NCI-H82 treated with DMSO at 0.1 percent for 48 hours (cell line): Measurements from ENCODE around the gene FGD4.

ENCODE experiments used
- DNase-seq: peaks from one replicate; lab custom pipeline; 2025; ENCODE audit not compliant: unreplicated experiment; lab: John Stamatoyannopoulos, UW

Gene FGD4

GRCh38 chr12:32402946-32403345 lies 3.6 kb downstream of the FGD4 start:
- no peak for DNase-seq

DNA sequence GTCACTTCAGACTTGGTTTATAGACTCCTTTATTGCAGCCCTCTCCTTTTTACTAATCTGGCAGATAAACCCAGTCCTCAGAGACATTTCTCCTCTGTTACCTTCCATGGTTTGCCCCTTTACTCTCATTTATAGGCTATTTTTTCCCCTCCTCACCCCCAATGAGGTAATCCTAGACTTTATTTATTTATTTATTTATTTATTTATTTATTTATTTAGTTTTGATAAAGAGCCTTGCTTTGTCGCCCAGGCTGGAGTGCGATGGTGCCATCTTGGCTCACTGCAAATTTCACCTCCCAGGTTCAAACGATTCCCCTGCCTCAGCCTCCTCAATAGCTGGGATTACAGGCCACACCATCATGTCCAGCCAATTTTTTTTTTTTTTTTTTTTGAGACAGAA lies 8.4 kb downstream of the FGD4 start:
- DNase-seq: no peak

- no peak for DNase-seq
Measured at GRCh38 chr12:32413412-32413811, 14.1 kb downstream of the FGD4 start.

DNA sequence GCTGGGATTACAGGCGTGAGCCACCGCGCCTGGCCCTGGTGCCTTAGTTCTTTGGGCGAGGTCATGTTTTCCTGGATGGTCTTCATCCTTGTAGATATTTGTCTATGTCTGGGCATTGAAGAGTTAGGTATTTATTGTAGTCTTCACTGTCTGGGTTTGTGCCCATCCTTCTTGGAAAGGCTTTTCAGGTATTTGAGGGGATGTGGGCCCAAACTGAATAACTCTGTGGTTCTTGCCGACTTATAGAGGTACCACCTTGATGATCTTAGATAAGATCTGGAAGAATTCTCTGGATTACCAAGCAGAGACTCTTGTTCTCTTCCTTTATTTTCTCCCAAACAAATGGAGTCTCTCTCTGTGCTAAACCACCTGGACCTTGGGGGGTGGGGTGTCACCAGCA lies 18.9 kb downstream of the FGD4 start:
- DNase-seq: no peak

GRCh38 chr12:32418903-32419519 lies 19.7 kb downstream of the FGD4 start:
- no peak for DNase-seq

- no peak for DNase-seq
Measured at GRCh38 chr12:32419520-32419960, 20.2 kb downstream of the FGD4 start.

- DNase-seq: no peak
Measured at GRCh38 chr12:32420356-32420755, 21.0 kb downstream of the FGD4 start.

- no peak for DNase-seq
Measured at GRCh38 chr12:32423559-32423958, 24.2 kb downstream of the FGD4 start.

DNA sequence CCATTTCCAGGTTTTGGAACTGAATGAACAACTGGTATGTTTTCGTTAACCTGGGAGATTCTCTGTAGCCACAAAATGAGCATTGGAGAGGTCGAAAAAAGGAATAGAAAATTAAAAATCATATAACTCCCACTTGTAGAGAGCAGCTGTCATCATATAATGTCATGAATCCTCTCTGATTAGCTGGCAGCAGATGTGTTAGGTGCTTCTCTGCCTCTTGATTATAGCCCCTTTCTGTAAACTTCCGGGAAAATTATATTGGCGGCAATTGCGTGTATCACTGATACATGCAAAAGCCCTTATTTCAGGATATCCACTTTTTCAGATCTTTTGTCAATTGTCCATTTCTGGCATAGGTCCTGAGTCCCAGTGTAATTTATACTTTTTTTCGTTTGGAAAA lies 31.7 kb downstream of the FGD4 start:
- DNase-seq: no peak

GRCh38 chr12:32435921-32436705 lies 36.8 kb downstream of the FGD4 start:
- DNase-seq: no peak

DNA sequence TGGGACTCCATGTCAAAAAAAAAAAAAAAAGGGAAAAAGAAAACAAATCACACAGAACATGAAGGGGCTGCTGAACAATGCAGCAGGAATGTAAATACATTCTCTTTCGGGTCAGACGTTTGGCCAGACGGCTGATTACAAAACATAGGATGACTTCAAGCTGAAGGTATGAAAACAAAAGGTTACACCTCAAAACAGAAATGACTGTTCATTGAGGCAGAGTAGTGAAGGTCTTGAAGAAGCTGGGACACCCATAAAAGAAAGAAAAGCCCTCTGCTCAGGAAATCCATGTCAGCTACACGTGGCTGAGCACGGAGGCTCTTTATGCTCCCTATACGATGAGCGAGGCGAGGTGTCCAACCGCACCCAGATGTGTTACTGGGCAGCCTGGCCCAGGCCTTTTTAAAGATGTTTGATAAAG lies 37.7 kb downstream of the FGD4 start:
- DNase-seq: no peak

DNA sequence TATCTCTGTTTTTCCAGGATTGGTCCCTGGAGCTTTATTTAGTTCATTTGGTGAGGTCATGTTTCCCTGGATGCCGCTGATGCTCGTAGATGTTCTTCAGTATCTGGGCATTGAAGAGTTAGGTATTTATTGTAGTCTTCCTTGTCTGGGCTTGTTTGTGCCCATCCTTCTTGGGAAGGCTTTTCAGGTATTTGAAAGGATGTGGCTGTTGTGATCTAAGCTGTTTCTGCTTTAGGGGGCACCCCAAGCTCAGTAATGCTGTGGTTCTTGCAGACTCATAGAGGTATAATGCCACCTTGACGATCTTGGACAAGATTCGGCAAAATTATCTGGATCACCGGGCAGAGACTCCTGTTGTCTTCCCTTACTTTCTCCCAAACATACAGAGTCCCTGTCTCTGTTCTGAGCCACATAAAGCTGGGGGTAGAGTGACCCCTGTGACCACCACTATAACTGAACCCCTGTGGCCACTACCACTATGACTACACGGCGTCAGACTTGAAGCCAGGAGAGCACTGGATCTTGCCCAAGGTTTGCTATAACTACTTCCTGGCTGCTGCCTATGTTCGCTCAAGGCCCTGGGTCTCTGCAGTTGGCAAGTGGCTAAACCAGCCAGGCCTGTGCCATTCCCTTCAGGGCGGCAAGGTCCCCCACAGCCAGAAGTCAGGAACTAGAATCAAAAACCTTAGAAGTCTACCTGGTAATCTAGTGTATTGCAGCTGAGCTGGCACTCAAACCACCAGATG lies 40.9 kb downstream of the FGD4 start:
- no peak for DNase-seq

GRCh38 chr12:32443491-32443890 lies 44.1 kb downstream of the FGD4 start:
- no peak for DNase-seq

DNA sequence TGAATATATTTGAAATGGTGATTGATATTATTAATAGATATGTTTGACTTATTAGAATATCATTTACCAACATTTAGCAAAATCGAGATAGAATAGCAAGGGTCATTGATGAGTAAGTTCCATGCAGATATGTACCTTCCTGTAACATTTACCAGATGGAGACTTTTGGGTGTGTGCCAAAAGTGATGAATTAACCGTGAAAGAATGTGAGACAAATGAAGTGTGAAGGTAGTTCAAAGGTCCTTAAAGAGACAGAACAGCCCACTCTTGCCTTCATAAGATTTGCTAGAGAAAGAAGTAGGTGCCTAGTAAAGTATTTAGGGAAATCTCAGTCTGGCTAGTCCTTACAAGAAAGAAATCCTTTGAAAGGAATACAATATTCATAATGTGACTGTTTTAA lies 45.5 kb downstream of the FGD4 start:
- DNase-seq: no peak

- DNase-seq: no peak
Measured at GRCh38 chr12:32445356-32445755, 46.0 kb downstream of the FGD4 start.

DNA sequence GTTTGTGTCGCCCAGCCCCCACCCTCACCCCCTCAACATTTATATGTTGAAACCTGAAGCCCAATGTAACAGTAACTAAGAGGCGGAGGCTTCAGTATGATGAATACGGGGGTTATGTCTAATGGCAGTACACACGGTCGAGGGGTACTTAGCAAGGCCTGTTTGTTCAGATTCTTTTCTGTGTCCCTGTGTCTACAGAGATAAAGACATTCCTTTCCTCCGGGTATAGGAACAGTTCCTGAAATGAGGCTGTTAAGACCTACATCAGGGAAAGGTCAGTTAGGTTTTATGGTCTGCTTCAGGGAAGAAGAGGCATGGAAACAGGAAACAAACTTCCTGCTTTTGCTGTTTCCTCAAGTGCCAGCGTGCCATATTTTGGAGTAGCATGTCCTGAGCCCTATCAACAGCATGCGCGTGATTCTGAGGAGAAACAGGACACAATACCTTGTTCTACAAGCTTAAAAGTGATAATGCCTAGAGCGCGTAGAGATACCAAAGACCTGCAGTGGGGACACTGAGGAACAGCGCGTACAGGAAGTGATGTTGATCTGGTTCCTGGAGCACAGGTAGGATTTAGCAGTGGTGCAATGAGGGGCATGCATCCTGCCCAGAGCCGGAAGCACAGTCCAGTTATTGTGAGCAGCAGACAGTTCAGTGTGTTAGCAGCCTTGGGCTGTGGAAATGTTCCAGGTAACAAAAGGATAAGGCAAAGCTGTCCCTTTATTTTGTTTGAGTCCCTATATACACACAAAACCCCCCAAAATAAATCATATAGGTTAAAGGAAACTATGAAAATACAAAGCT lies 47.2 kb downstream of the FGD4 start:
- DNase-seq: no peak

DNA sequence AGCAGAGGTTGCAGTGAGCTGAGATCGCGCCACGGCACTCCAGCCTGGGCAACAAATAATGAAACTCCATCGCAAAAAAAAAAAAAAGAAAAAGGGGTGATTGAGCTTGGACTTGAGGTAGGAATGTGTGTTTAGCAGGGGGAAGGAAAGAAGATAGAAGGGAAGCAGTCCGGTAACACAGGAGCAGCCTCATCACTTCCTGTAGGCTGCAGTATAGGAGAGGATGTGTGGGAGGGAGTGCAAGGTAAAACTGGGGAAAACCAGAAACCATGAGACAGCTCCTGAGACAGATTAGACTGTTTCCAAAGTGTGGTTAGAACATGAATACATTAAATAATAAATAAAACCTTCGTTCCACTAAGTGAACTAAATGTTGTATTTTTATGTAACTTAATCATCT lies 49.2 kb downstream of the FGD4 start:
- DNase-seq: no peak

GRCh38 chr12:32450363-32450762 lies 51.0 kb downstream of the FGD4 start:
- DNase-seq: no peak

- no peak for DNase-seq
Measured at GRCh38 chr12:32450768-32451167, 51.4 kb downstream of the FGD4 start.

DNA sequence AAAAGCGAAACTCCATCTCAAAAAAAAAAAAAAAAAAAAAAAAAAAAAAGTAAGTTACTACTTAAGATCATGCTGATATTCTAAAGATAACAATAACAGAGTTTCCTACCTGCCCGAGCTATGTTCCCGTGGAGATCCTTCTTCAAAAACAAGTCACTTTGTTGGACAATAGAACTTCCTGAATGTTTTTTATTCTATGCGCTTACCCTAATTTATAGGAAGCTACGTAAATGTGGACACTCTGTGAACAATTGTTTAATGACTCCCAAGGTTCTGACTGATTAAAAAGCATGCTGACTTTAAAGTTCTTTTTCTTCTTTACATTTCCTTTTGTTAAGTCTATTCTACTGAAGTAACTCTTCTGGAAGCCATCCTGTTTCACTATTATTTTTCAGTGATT lies 52.5 kb downstream of the FGD4 start:
- no peak for DNase-seq

DNA sequence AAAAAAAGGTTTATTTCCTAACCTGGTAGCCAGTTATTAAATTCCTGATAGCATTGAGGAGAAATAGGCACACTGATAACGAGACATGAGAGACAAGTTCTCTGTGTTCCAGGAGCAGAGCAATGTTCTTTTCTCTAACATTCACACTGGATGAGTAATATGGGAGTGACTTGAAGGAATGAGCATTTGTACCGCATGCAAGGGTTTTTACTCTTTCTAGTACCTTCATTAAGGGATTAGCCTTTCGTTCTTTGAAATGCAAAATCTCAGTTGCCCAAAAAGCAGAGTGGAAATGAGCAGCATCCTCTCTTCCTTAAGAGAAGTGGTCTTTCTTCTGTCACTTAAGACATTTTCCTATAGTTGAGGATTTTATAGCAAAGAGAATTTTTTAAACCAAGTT lies 54.7 kb downstream of the FGD4 start:
- DNase-seq: no peak
